ENCODE measurements around the gene CYP4F11.
"Not testable (repeated sequence)": the region's sequence is repeated elsewhere in the genome, so short reads cannot be mapped to it uniquely, and the experiment has no call there.

Gene CYP4F11

GRCh38 chr19:15934332-15935078 lies at the start of gene CYP4F11:
TSS of gene CYP4F11 (minus strand) at chr19:15934529. CDS start at chr19:15934408, 121 bp downstream.
- H3K9ac ChIP-seq: no peak within 1 kb of the TSS
- peaks cover 18 to 33% (median 23%) of the 10 kb centered on the region in 11 experiments for H3K27me3 ChIP-seq
- H3K4me1 ChIP-seq: peaks cover 0 to 18% (median 11%) of the 10 kb centered on the region in 10 experiments; a peak in 15 of 20 replicates
- no peaks in the 10 kb centered on the region for H4K20me1 ChIP-seq
- peak within 1 kb of the TSS in 8 of 11 experiments; percentile 15 to 51 (median 36); a peak in 12 of 22 replicates for H3K4me2 ChIP-seq
- no peak within 1 kb of the TSS for H3K4me3 ChIP-seq
- no peaks in the 10 kb centered on the region; a peak in 1 of 22 replicates for H3K36me3 ChIP-seq
- peaks cover 17 to 29% (median 23%) of the 10 kb centered on the region in 11 experiments for H3K9me3 ChIP-seq (replicated peaks in 1 of 11)
- TF ChIP-seq Cebpa-rat (IDR thresholded peaks at IDR 0.05): no peak
- H3K27ac ChIP-seq: no peak within 1 kb of the TSS

- Histone ChIP-seq H3K4me2 (no peak overlapping the region), H4K20me1 (no peaks in the 10 kb centered on the region), H3K27me3 (no peaks in the 10 kb centered on the region), H3K9ac (no peak overlapping the region), H3K4me1 (peaks cover 0 to 8% (median 0%) of the 10 kb centered on the region in 10 experiments; a peak in 3 of 20 replicates), H3K4me3 (no peak overlapping the region), H3K27ac (no peak overlapping the region), H3K36me3 (no peaks in the 10 kb centered on the region), H3K9me3 (replicated peaks in 1 of 11) (peaks cover 24 to 38% (median 32%) of the 10 kb centered on the region in 11 experiments)
- no peak for TF ChIP-seq Cebpa-rat (IDR thresholded peaks at IDR 0.05)
These were observed 45.0 kb upstream of the CYP4F11 start for GRCh38 chr19:15979293-15979692.

GRCh38 chr19:15977690-15978089 lies 43.4 kb upstream of the CYP4F11 start:
- no peaks in the 10 kb centered on the region for H3K27me3 ChIP-seq
- no peak for TF ChIP-seq Cebpa-rat (IDR thresholded peaks at IDR 0.05)
- no peak overlapping the region for H3K27ac ChIP-seq
- H3K36me3 ChIP-seq: no peaks in the 10 kb centered on the region
- peaks cover 0 to 8% (median 0%) of the 10 kb centered on the region in 10 experiments; a peak in 3 of 20 replicates for H3K4me1 ChIP-seq
- no peak overlapping the region for H3K4me2 ChIP-seq
- no peak overlapping the region for H3K4me3 ChIP-seq
- no peak overlapping the region for H3K9ac ChIP-seq
- H3K9me3 ChIP-seq (replicated peaks in 1 of 11): peaks cover 14 to 34% (median 23%) of the 10 kb centered on the region in 11 experiments
- H4K20me1 ChIP-seq: no peaks in the 10 kb centered on the region

GRCh38 chr19:15976836-15977689 lies 42.7 kb upstream of the CYP4F11 start:
- Histone ChIP-seq H3K36me3 (no peaks in the 10 kb centered on the region), H3K4me2 (no peak overlapping the region), H3K27me3 (no peaks in the 10 kb centered on the region), H3K9ac (no peak overlapping the region), H4K20me1 (no peaks in the 10 kb centered on the region), H3K27ac (no peak overlapping the region), H3K9me3 (replicated peaks in 1 of 11) (peaks cover 7 to 28% (median 16%) of the 10 kb centered on the region in 11 experiments), H3K4me3 (no peak overlapping the region), H3K4me1 (peaks cover 0 to 8% (median 0%) of the 10 kb centered on the region in 10 experiments; a peak in 3 of 20 replicates)
- no peak for TF ChIP-seq Cebpa-rat (IDR thresholded peaks at IDR 0.05)

- no peak for TF ChIP-seq Cebpa-rat (IDR thresholded peaks at IDR 0.05)
- no peaks in the 10 kb centered on the region for H3K27me3 ChIP-seq
- H3K9ac ChIP-seq: no peak overlapping the region
- H3K4me2 ChIP-seq: peak overlapping the region in 1 of 11 experiments; percentile 35; a peak in 3 of 22 replicates
- no peaks in the 10 kb centered on the region for H3K36me3 ChIP-seq
- peaks cover 0 to 8% (median 0%) of the 10 kb centered on the region in 10 experiments; a peak in 3 of 20 replicates for H3K4me1 ChIP-seq
- H3K4me3 ChIP-seq: no peak overlapping the region
- no peaks in the 10 kb centered on the region for H4K20me1 ChIP-seq
- peaks cover 0 to 12% (median 5%) of the 10 kb centered on the region in 11 experiments; a peak in 4 of 22 replicates for H3K9me3 ChIP-seq (replicated peaks in 1 of 11)
- no peak overlapping the region; a peak in 1 of 22 replicates for H3K27ac ChIP-seq
These were observed 40.5 kb upstream of the CYP4F11 start for GRCh38 chr19:15974856-15975255.

- peaks cover 0 to 12% (median 5%) of the 10 kb centered on the region in 11 experiments; a peak in 3 of 22 replicates for H3K9me3 ChIP-seq (replicated peaks in 1 of 11)
- H3K4me2 ChIP-seq, H3K4me1 ChIP-seq, H3K27ac ChIP-seq, H3K27me3 ChIP-seq, H3K36me3 ChIP-seq, H3K4me3 ChIP-seq, H3K9ac ChIP-seq, H4K20me1 ChIP-seq: not testable (repeated sequence)
These were observed 37.7 kb upstream of the CYP4F11 start for GRCh38 chr19:15972043-15972442.

- no peak overlapping the region for H3K9ac ChIP-seq
- no peaks in the 10 kb centered on the region for H3K27me3 ChIP-seq
- no peak overlapping the region for H3K27ac ChIP-seq
- H3K9me3 ChIP-seq (replicated peaks in 1 of 11): peaks cover 0 to 12% (median 5%) of the 10 kb centered on the region in 11 experiments; a peak in 3 of 22 replicates
- H3K4me1 ChIP-seq: peaks cover 0 to 8% (median 0%) of the 10 kb centered on the region in 10 experiments; a peak in 3 of 20 replicates
- H3K4me3 ChIP-seq: no peak overlapping the region
- no peak overlapping the region for H3K4me2 ChIP-seq
- no peaks in the 10 kb centered on the region for H4K20me1 ChIP-seq
- H3K36me3 ChIP-seq: no peaks in the 10 kb centered on the region
- no peak for TF ChIP-seq Cebpa-rat (IDR thresholded peaks at IDR 0.05)
These were observed 37.0 kb upstream of the CYP4F11 start for GRCh38 chr19:15971224-15971780.

GRCh38 chr19:15964231-15964630 lies 29.9 kb upstream of the CYP4F11 start:
- Histone ChIP-seq H4K20me1 (no peaks in the 10 kb centered on the region), H3K27ac (no peak overlapping the region), H3K4me3 (no peak overlapping the region), H3K27me3 (no peaks in the 10 kb centered on the region), H3K9ac (no peak overlapping the region), H3K36me3 (no peaks in the 10 kb centered on the region), H3K9me3 (replicated peaks in 1 of 11) (peaks cover 0 to 15% (median 7%) of the 10 kb centered on the region in 11 experiments; a peak in 10 of 22 replicates), H3K4me1 (no peaks in the 10 kb centered on the region), H3K4me2 (no peak overlapping the region)
- no peak for TF ChIP-seq Cebpa-rat (IDR thresholded peaks at IDR 0.05)

- Histone ChIP-seq H3K9me3 (replicated peaks in 1 of 11) (peaks cover 0 to 15% (median 7%) of the 10 kb centered on the region in 11 experiments; a peak in 10 of 22 replicates), H3K9ac (no peak overlapping the region), H3K4me1 (no peaks in the 10 kb centered on the region), H3K36me3 (no peaks in the 10 kb centered on the region), H3K27ac (no peak overlapping the region), H3K4me2 (no peak overlapping the region), H3K4me3 (no peak overlapping the region), H3K27me3 (no peaks in the 10 kb centered on the region), H4K20me1 (no peaks in the 10 kb centered on the region)
- no peak for TF ChIP-seq Cebpa-rat (IDR thresholded peaks at IDR 0.05)
These were observed 28.0 kb upstream of the CYP4F11 start for GRCh38 chr19:15962319-15962718.
